GM21529 (cell line): ENCODE results near the gene ATRN.

Experiments
- ATAC-seq: cut with Tn5 transposase; IDR thresholded peaks from one replicate; pipeline ENCODE4 v1.9.1; 2021; ENCODE audit not compliant: unreplicated experiment

Gene ATRN

DNA sequence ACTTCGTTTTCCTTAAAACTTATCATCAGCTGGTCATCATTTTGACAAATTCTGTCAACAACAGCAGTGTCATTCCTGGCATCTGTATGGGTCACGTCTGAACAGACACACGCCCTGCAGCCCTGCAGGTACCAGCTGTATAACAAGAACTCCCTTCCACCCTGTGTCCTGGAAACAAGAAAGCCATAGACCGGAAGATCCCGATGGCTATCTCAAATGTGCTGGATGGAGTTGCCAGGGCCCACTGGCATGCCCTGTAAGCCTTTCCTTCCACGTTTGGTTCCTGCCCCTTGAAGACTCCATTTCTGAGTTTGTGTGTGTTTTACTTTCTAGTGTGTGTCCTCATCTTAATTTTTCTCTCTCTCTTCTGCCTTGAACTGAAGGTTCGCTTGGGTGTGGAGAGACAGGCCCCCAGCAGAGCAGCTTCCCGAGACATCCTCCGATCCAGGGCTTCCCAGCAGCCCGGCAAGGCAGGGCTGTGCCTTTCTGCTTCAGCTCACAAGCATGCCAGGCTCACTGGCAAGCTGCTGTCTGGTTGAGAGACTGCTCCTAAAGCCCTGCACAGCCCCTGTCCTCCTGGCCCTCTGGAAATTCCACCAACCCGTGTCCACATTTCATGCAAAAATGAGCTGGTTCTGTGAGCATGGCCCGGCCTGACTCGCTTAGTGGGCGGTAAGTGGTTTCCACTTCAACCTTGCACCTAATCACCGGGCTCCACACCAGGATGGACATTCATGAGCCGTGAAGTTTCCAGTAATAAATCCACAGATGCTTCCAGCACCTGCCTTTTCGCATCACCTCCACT is 183.7 kb downstream of the ATRN start:
- no peak for ATAC-seq

DNA sequence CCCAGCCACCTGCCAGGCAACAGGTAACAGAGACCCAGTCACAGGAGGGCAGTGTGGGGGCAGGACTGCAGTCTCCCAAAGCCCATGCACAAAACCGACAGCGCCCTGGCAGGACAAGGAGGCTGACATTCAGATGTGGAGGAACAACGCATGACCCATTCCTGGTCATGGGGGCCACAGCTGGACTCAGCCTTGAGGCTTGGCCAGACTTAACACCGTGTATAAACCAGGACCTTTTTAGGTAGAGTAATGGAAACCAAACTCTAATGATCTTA is 184.2 kb downstream of the ATRN start:
- no peak for ATAC-seq

DNA sequence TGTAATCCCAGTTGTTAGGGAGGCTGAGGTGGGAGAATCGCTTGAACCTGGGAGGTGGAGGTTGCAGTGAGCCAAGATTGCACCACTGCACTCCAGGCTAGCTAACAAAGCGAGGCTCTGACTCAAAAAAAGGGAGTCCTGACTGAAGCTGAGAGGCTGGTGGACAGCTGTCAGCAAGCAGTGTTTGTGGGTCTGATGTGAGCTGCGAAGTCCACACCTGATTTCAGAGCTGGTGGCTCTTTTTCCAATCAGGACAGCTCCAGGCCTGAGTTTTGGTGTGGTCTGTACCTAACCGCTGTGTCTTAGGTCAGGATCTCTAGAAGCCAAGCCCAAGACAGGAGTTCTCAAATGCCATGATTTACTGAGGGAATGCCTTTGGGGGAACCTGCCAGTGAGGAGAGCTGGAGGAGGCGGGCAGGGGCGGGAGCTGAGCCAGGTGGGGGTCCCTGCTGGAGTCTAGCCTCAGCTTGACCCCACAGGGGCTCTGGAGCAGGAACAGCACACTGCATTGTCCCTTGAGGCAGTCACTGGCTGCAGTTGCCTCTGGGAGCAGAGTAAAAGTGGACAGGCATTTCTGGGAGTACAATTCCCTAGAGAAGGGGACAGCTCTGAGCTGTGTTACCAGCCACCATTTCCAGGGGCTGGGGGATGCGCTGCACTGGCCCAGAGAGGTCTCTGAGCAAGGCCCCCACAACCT is 187.3 kb downstream of the ATRN start:
- no peak for ATAC-seq

DNA sequence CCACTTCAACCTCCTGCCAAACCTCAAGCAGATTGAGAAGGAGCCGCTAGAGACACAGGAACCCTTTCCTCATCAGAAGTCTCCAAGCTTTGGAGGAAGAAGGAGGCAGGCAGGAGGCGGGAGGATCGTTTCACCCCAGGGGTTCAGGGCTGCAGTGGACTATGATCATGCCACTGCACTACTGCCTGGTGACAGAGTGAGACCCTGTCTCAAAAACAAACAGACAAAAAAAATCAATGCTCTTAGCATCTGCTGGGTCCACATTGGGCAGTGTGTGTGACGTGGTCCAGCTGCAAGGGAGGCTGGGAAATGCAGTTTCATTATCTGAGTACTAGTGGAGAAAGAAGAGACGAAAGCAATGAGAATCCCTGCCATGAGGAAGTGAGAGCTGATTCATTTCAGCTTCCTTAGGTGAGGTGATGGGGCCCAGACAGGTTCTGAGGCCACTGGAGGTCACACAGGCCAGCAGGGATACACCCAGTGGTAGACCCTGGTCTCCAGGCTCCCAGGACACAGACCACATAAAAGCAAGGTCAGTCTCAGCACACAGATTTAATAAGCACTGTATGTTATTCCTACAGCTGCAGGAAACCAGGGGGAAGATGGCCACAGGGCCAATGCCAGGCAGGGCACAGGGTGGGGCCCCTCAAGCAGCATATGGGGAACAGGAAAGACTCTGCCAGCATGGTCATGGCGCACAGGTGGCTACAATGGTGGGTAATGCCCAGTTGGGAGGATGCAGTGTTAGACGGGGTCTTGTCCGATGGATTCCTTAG is 188.1 kb downstream of the ATRN start:
- ATAC-seq = peak; percentile 98

DNA sequence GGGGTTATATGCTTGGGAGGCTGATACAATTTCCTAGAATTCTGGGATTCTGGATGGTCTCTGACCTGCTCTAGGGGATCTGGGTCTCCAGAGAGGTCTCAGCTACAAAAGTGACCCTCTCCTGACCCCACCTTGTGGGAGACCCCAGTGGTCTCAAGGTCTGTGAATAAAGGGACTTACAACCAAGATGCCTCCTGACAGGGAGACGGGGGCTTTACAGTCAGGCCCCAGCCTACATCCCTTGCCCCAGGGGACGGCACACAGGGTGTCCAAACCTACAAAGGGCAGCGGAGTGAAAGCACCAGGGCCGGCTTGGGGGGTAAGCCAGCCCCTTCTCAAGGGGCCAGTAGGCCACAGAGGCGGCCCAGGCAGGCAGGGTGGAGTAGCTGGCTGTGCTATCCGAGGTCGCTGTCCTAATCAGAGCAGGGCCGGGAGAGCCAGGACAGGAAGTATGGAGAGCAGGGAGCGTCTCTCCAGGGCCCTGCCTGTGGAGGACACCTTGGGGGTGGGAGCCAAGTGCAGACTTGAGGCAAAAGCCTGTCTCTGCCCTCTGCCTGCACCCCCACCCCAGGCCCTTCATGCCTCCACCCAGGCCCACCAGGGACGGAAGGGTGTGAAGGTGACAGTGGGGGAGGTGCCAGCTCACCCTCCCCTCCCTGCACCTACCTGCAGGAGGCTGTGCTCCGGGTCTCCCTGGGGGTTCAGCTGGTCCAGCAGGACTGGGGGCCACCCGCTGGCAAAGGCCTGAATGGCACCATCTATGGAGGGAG is 188.9 kb downstream of the ATRN start:
- no peak for ATAC-seq

DNA sequence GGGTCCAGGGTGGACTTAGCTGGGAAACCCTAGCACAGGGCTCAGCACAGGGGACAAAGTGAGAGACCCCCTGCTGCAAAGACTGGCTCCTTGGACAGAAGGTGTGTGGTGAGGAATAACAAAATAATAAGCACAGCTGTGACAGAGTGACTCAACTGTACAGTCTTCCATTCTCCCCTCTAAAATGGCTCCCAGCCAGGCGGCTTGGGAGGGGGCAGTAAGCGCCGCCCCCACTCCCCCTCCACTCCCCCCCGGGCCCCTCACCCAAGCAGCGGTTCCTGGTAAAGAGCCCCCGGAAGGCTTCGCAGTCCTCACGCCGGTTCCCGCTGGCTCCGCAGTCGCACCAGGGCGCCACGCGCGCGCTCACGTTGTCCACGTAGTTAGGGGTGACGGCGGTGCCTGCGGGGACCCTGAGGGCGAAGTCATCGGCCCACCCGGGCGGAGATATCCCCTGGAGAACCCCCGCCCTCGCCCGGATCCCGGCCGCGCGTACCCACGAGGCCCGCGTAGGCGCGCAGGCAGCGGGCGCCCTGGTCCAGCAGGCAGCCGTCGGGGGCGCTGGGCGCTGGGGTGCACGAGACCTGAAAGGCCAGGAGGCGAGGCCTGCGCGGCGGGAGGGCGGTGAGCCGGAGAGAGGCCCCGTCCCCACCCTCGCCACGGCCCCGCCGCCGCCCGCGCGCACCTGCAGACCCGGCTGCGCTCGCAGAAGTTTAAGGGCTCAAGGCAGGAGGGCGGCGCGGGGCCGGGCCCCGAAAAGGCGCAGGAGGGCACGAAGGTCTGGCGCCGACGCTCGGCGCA is 189.6 kb downstream of the ATRN start:
- ATAC-seq = no peak

DNA sequence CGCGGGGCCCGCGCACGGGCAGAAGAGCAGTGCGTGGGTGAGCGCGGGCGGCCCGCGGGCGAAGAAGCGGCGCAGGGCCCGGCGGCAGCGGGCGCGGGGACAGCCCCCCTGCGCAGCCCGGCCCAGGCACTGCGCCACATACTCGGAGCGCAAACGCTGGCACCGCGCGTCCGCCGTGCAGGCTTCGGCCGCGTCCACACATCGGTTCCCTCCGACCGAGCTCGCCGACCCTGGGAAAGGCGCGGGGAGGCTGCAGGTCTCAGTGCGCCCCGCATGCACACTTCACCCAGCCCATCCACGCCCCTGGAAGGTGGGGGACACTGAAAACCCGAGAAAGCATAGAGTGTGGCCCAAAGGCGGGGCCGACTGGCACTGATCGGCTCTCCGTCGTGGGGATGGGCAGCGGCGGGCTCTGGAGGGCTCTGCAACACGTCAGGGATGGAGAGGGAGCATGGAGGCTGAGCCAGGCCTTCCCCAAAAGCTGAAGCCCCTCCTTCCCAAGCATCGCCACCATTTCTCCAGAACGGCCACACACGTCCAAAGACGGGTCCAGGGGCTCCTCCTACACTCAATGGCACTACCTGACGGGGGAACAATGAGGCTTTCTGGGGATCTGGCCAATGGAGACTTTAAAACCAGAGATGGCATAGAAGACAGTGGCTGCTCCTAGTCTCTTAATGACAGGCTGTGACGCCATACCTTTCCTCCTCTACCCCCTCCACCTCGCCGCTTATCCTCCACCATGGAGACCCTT is 190.4 kb downstream of the ATRN start:
- no peak for ATAC-seq

DNA sequence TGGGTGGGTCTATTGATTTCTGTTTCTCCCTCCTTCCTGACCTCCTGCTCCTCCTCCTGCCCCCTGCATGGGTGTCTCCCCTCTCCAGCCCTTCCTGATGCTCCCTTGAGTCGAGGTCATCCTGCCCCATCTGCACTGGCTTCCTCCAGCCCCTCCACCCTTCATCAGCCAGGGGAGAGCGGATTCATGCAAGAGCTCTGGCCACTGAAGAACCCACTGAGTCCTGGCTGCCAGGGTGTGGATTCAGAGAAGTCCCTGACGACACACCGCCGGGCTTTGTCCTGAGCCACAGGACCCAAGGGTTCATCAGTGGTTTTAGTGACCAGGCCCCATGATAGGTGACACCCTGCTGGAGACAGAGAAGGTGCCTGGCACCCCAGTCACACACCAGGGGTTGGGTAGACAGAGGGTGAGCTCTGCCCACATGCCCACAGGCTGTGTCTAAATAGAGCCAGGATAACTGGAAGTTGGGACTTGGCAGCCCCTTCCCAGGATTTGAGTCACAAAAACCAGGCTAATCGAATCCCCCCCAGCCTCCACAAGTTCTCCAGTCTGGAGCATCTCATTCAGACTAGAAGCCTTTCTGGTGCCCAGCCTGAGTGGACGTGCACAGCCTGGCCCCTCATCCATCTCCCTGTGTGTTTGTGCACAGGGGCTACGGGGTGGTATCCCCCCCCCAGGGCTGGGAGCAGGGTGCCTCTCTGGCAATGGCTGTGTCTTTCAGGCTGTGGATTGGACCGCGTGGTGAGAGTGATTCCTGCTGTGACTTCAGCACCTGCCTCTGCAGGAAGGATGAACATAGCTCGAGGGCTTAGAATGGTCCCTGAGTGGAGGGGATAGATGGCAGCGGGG is 191.2 kb downstream of the ATRN start:
- no peak for ATAC-seq

DNA sequence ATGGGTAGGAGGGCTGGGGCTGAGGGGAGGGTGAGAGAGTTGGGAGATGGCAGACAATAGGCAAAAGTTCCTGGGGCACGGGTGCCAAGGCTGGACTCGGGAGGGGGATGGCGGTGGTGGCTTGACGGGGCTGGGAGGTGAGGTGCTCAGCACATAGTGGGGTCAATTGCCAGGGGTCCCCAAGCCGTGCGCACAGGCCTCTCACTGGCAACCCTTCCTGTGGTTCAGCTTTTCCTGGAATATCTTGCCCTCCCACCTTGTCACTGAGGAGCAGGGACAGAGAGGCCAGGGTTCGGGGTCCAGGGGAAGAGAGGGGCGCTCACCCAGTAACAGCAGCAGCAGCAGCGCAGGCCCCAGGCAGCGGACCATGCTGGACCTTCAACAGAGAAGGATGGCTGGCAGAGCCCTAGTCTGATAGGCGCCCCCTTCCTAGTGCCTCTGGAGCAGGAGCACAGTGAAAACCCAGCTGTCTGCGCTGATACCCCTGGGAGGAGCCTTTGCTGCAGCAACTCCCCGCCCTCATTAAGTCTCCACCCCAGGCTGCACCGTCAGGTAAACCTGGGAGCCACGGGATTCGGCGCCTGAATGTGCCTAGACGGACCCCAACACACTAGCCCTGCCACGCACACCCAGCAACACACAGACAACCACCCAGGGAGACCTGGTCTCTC is 192.3 kb downstream of the ATRN start, which contains the start of gene GFRA4:
TSS of gene GFRA4 (minus strand) at position 369 of the 671 bp plus-strand sequence. CDS start at position 369, 0 bp downstream.
- ATAC-seq = no peak

DNA sequence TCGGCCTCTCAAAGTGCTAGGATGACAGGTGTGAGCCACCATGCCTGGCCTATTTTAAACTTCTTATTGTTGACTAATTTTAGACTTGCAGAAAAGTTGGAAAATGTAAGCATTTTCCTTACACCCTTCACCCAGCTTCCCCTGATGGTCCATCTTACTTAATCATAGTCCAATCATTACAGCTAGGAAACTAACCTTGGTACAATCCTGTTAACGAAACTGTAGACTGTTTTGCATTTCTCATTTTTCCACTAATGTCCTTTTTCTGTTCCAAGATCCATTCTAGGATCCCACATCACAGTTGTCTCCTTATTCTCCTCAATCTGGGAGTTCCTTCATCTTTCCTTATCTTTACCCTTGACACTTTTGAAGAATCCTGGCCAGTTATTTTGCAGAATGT is 193.0 kb downstream of the ATRN start:
- no peak for ATAC-seq

DNA sequence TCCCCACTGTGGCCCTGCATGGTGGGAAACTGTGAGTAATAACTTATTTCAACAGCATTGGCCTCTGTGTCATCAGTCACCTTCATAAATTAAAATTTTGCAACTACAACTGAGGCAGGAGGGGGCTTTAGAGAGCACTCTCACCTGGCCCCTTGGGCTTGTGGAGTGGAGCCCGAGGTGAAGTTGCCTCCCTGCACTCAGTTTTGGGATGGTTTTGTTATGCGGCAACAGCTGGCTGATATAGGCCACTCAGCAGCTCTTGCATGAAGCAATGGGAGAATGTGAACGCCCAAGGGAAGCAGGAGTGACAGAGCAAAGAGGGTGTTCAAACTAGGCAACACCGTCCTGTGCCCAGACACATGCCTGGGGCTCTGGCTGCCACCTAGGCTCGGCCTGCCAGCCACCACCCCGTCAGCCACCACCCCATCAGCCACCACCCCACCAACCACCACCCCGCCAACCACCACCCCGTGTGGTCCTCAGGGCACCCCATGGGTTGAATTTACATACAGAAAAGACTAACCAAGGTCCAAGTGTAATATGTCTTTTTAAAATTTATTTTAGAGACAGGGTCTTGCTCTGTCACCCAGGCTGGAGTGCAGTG is 196.7 kb downstream of the ATRN start:
- ATAC-seq = no peak

DNA sequence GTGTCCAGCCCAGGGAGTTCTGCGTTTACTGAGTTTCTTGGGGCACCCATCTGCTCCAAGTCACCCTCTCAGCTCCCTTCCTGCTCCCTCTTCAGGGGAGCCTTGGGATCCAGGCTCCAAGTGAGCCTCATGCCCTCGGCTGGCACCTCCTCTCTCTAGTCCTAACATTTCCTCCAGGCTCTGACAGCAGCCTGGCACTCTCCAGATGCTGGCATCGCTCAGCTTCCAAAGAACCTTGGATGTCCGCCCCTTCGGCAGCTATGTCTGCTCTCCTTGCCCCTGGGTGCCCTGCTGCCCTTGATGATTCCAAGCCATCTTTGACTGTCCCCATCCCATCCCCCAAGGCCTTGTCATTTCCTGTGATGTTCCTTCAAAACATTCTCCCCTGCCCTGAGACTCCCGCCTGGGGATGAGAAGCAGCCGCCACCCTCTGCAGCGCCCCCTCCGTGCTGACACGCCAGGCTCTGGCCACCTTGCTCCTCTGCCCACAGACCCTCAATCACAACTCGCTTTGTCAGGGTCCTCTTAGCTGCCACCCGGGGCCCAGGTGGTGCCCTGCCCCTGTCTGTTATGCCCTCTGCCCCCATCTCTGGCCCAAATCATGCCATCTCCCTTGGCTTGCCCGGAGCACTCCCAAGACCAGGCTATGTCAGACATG is 199.0 kb downstream of the ATRN start:
- no peak for ATAC-seq

DNA sequence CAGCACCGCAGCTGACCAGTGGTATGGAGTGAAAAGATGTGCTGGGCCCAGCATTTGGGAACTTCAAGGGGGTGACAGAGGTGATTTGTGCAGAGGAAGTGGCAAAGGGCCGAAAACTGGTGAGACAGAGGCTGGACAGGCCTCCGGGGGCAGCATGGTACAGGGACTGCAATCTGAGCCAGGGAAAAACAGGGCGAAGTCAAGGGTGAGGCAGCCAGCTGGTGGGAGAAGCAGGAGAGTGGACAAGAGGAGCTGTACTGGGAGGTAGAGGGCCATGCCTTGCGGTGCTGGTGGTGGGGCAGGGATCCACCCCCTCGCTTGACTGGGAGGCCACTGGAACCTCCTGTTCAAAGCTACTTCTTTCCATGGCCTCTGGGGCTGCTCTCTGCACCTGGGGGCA is 199.7 kb downstream of the ATRN start:
- no peak for ATAC-seq

DNA sequence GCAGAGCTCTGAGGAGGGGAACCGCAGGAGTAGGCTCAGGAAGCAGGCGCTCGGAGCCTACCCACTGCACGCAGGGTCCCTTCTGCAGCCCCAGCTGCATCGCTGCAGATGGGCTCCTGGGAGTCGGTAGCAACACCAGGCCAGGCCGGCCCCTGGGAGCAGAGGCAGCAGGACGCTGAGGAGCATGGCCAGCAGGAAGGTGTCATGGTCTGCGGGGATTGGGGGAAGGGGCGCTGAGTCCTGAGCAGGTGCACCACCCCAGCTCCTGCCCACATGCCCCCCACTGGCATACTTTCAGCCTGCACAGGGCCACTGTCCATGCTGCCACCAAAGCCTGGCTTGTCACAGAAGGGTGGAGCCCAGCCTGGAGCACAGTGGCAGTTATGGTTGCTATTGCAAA is 200.1 kb downstream of the ATRN start:
- ATAC-seq = no peak

DNA sequence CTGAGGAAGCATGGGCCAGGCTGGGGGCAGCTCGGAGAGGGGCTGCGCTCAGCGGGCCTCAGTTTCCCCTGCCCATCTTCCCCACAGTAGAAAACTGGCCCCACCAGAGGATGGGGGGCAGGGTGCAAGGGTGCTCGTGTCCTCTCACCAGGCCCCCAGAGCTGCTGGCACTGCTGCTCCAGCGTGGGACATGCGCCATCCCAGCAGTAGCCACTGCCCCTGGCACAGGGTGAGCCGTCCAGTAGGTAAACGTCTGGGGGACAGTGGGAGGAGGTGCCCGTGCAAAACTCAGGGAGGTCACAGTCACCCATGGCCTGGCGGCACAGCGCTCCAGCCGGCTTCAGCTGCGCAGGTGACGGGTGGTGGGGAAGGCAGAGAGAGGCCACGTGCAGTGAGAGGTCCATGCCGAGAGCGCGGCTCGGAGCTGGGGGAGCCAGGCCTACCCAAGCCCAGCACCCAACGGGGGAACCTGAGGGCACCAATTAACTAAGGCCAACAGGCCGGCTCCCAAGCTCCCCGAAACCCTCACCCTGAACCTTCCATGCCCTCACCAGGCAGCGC is 201.2 kb downstream of the ATRN start:
- ATAC-seq = no peak

DNA sequence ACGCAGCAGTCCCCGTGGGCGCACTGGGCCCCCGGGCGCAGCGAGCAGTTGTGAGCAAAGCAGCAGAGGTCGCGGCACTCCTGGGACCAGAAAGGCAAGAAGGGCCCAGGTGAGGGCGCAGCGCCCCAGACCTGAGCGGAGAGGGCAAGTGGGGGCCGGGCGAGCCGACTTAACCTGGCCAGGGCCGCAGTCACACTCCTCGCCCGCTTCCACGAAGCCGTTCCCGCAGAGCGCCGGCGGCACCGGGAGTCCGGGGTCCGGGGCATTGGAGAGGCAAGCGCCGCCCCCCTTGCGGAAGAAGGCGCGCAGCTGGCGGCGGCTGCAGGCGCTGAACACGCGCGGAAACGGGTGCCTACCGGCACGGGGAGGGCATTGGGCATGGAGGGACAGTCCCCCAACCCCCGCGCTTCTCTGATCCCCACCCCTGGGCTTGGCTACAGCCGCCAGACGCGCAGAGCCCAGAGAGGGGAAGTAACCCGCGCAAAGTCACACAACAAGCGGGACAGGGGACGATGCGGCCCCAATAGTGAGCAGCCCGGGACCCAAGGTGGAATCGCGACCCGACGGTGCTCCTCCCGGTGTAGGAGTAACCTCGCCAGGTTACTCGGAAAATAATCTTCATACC is 201.8 kb downstream of the ATRN start:
- ATAC-seq = no peak
